Astrocyte of the spinal cord (primary cell): ENCODE data around the gene LMO7.
A peak's percentile ranks its signal among the peaks of the same experiment; 100 is the strongest.

Source experiments
- DNase-seq: peaks from one replicate; pipeline ENCODE4 v3.0.0; 2011; ENCODE audit warnings: low read depth, low spot score
- H3K4me3 ChIP-seq: 2 replicates; pipeline ENCODE4 v1.5.1; 2011; ENCODE audit warnings: low read depth, mild to moderate bottlenecking, low read length, moderate library complexity
- CTCF ChIP-seq: IDR thresholded peaks from 2 replicates; pipeline ENCODE4 v1.5.1; 2012; ENCODE audit warnings: low read depth, mild to moderate bottlenecking, low read length, inconsistent platforms
- in situ Hi-C: cut with HindIII; loops from 2 replicates; pipeline ENCODE4 v1.10.0; 2017; ENCODE audit warnings: low sequenced_read_pairs

LMO7 gene

GRCh38 chr13:75685239-75685697 lies 49.1 kb downstream of the LMO7 start:
- in situ Hi-C loops: no loop called here
- TF ChIP-seq CTCF: peak; percentile 48
- DNase-seq: peak; percentile 83
- no peak overlapping the region for H3K4me3 ChIP-seq

GRCh38 chr13:75687150-75687763 lies 51.1 kb downstream of the LMO7 start:
- DNase-seq: peak; percentile 62
- peak; percentile 57 for TF ChIP-seq CTCF
- in situ Hi-C loops: no loop called here
- no peak overlapping the region for H3K4me3 ChIP-seq

- no peak overlapping the region for H3K4me3 ChIP-seq
- in situ Hi-C loops: no loop called here
- TF ChIP-seq CTCF: no peak
- DNase-seq: no peak
Observed at GRCh38 chr13:75689686-75690085, 53.6 kb downstream of the LMO7 start.

GRCh38 chr13:75690607-75691006 lies 54.5 kb downstream of the LMO7 start:
- in situ Hi-C loops: no loop called here

GRCh38 chr13:75691183-75691582 lies 55.1 kb downstream of the LMO7 start:
- no peak overlapping the region for H3K4me3 ChIP-seq
- TF ChIP-seq CTCF: no peak
- in situ Hi-C loops: no loop called here
- DNase-seq: no peak

More at GRCh38 chr13:75690607-75691006, 54.5 kb downstream of the LMO7 start:
- H3K4me3 ChIP-seq: no peak overlapping the region
- no peak for DNase-seq
- no peak for TF ChIP-seq CTCF

GRCh38 chr13:75693227-75693626 lies 57.1 kb downstream of the LMO7 start:
- in situ Hi-C loops: no loop called here
- H3K4me3 ChIP-seq: no peak overlapping the region
- TF ChIP-seq CTCF: no peak
- DNase-seq: no peak
